SK-N-DZ (cell line): ENCODE data around the gene NR3C2.

Source experiments
- DNase-seq: peaks from one replicate; pipeline ENCODE4 v3.0.0-alpha.2; 2015; ENCODE audit warnings: low spot score

NR3C2 gene

GRCh38 chr4:148077581-148077980 lies 364.6 kb downstream of the NR3C2 start:
- DNase-seq: no peak

GRCh38 chr4:148076964-148077363 lies 365.2 kb downstream of the NR3C2 start:
- no peak for DNase-seq

- no peak for DNase-seq
These were observed 366.8 kb downstream of the NR3C2 start for GRCh38 chr4:148075438-148075837.

DNA sequence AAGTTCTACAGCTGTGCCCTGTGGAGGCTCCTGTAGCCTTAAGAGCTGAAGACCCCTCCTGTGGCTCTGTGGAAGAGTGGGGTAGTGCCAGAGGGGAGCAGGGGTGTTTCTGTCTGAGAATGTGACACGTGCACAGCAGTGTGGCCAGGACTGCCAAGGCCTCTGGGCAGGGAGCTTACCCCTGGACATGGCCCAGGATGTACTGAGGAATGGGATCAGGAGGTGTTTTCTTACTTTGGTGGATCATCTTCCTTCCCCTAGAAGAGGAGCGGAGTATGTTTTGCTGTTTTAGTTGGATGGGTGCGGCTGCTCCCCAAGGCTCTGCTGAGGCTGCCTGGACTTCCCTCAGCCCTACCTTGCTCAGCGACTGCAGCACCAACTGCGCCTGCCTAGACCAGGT lies 367.8 kb downstream of the NR3C2 start:
- DNase-seq: no peak

- no peak for DNase-seq
These were observed 368.9 kb downstream of the NR3C2 start for GRCh38 chr4:148073349-148073748.

DNA sequence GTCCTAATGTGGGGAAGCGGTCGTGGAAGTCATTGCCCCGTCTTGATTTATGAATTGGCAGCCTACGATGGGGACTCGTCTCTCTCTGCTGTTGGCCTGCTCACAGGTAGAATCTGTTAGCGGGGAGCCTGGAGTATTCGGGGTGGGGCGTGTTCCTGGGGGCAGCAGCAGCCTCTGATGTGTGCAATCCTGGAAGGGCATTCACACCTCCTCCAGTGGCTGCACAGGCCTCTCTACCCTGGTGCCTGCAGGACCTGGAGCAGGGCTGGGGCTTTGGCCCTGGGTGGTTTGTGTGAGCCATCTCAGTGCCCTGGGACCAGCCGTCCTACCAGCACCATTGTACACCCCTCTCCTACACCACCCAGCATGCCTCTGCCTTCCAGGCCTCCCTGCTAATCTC lies 369.4 kb downstream of the NR3C2 start:
- DNase-seq: no peak

DNA sequence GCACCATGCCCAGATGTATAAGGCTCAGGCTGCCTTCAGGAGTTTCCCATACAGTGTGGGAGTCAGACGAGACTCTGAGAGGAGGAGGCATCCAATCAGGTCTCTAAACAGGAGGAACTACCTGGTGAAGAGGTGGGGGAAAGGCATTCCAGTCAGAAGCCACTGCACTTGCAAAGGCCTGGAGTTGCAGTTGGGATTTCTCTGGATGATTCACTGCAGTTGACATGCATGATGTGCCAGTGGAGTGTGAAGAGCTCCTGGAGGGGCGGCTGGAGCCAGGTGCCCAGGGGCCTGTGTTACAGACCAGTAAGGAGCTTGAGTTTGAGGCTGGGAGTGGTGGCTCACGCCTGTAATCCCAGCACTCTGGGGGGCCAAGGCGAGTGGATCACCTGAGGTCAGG lies 371.2 kb downstream of the NR3C2 start:
- DNase-seq: no peak

GRCh38 chr4:148069895-148070178 lies 372.4 kb downstream of the NR3C2 start:
- no peak for DNase-seq

GRCh38 chr4:148069086-148069894 lies 372.9 kb downstream of the NR3C2 start:
- DNase-seq: no peak

GRCh38 chr4:148068065-148068911 lies 373.9 kb downstream of the NR3C2 start:
- DNase-seq: no peak

DNA sequence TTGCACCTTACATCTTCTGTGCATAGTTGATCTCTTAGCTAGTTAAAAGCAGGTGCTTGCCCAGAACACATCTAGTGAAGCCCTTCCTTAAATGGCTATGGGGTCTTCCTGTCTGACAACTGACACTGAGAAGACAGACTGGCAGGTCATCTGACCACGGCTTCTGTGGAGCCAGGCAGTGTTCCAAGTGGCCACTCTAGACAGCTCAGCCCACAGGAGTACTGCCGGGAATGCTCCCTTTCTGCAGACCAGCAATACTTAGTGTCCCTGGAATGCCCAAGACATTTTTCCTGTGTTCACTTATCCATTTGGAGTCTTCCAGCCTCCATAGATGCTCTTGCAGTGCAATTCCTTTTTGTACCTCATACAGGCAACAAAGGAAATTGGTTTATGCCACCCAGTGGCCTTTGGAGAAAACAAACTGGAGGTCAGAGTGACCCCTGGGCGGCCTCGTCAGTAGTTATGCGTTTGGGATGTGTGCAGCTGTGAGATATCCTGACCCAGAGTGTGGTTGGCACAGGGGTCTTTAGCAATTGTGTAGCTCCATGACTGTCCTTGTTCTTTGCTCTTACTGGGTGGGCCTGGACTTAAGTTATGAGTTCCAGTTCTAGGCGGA lies 374.8 kb downstream of the NR3C2 start:
- DNase-seq: no peak

DNA sequence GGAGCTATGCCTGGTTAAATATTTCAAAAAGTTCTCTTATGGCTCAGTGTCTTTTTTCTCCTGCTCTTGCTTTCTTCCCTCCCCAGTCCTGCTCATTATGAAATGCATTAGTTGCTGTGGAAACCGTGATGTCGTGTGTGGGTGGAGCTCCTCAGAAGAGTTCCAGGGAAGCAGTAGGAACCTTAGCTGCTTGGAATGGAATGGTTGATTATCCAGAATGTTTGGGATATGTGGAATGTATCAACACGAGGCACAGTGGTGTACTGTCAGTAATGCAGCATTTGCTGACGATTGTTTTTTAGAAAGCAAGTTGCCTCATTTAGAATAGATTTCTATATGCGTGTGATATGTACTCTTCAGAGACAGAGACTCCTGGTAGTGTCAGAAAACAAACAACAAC lies 377.1 kb downstream of the NR3C2 start:
- DNase-seq: no peak

DNA sequence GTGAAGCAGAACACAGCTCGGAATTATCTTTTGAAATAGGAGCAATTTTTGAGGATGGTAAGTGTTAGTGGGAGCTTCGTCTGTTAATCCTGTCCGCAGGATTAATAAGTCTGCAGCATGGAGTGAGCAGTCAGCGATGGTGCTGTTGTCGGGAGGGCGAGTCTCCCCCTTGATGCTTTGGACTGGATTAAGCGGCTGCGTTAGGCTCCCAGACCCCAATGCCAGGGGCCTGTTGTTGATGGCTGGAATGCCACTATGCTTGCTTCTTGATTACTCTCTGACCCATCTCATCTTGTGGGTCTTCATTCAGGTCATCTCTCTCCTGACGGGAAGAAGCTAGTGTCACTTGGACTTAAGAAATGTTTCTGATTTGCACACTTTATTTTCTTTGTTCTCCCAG lies 377.8 kb downstream of the NR3C2 start:
- no peak for DNase-seq

DNA sequence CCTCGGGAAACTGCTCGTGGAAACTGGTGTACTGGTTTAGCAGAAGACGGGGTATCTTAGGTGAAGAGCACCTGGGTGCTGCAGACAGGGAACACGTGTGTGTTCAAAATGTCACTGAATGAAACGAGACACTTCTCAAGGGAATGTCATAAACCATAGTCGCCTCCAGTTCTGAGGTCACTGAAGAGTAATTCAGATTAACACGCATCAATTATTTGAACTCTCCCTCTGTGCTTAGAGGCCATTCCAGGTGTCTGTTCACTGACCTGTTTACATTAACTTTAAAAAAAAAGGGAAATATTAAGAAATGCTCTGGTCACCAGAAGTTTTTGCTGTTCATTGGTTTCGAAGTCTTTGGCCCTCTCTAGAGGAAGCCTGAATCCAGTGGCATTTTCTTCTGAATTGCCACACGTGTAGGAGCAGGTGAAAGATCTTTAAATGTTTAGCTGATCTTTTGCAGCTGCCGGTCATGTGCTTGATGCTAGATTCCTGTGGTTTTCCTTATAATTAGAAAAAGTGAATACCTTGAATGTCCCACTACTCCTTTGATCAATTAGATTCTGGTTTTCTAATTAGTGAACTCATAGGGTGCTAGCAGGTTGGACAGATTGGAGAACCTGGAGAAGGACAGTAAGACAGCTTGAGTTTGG lies 379.8 kb downstream of the NR3C2 start:
- no peak for DNase-seq

GRCh38 chr4:148061795-148062194 lies 380.4 kb downstream of the NR3C2 start:
- DNase-seq: no peak

DNA sequence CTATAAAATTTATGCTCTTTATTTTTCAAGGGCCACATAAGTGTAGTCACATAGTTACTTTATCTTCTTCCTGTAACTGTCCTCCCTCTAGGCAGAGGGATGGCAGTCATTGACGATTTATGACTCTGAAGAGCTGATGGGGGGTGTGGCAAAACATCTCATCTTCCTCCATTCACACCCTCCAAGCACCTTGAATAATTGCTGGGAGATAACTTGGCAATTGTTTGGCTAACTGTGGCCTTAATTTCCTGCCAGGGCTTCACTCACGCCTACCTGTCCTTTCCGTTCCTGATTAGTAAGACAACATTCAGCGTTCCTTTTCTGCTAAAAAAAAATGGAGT lies 381.1 kb downstream of the NR3C2 start:
- no peak for DNase-seq

DNA sequence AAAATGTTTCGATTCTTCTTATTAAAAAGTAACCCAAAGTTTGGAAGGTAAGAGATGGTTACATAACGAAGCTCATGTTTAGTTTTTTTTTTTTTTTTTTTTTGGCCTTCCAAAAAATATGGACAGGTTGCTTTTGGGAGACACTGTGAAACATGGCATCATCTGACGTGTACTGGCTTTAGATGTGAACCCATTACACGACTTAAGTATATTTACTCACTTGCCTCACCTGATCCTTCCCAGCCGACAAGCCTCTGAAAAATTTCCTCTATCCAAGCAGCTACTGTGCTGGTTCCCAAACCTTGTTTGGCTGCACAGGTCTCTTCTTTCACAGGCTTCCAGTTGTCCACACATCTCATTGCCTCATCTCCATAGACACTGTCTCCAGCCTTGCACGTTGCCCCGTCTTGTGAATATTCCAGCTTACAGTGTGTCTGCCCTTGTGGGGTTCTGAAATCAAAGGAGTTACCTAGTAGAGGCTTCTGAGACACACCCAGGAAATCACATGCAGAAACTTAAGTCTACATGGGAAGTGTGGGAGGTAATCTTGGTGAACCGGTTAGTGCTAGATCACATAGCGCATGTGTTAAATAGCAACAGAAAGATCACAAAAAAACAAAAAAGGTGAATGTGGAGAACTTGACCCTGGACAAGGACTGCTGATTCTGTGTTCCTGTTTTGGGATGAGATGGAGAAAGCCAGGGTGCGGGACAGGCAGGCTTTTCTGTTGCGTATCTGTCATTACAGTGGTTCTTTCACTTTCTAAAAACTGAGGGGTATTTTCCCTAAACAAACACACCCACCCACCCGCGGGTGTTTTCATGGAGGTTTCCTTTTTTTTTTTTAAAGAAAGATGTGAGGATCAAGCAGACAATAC lies 381.7 kb downstream of the NR3C2 start:
- DNase-seq: no peak

GRCh38 chr4:148059617-148060180 lies 382.5 kb downstream of the NR3C2 start:
- no peak for DNase-seq

DNA sequence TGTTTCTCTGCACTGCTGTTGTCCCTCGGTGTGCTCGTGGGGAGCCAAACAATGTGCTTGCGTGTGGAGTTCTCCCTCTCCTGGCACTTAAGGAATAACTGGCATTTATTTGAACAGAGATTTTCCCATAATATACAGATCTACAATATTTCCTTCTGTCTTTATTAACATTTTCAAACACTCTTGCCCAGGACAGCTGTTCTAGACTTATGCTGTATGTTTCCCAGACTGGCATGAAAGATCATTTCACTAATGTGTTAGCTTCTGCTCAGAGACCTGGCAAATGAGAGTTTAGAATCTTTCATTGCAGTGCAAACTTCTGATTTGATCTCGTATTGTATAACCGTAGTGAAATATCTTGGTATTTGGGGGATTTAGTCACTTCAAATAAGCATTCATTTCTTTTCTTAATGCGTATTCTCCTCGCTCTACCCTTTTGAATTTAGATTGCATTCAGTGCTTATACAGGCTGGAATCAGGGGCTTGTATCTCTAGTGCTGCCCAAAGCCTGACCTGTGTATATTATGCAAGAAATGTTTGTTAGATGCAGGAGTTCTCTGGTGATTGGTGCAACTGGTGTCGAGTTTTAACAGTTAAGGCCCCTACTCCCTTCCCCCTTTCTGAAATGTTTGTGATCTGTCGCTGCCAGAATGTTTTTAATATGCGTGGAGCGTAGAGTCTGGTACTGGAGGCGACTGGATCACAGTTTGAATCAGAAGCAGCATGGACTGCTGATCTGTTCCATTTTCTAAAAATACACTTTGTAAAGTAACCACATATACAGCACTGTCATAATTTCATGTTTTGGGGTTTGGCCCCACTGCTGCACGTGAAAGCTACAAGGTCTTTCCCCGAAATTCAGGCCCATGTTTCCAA lies 384.0 kb downstream of the NR3C2 start:
- DNase-seq: no peak

- DNase-seq: no peak
These were observed 384.7 kb downstream of the NR3C2 start for GRCh38 chr4:148057516-148057915.
